HG02981 (cell line): ENCODE data around the gene ANKRD55.
A peak's percentile ranks its signal among the peaks of the same experiment; 100 is the strongest.
"Not testable (repeated sequence)": the region's sequence is repeated elsewhere in the genome, so short reads cannot be mapped to it uniquely, and the experiment has no call there.

Source experiments
- ATAC-seq: cut with Tn5 transposase; IDR thresholded peaks from one replicate; pipeline ENCODE4 v1.9.1; 2021; ENCODE audit warnings: mild to moderate bottlenecking, moderate library complexity; ENCODE audit not compliant: unreplicated experiment

The ANKRD55 gene

GRCh38 chr5:56110646-56111403 lies 122.3 kb downstream of the ANKRD55 start:
- ATAC-seq = no peak

DNA sequence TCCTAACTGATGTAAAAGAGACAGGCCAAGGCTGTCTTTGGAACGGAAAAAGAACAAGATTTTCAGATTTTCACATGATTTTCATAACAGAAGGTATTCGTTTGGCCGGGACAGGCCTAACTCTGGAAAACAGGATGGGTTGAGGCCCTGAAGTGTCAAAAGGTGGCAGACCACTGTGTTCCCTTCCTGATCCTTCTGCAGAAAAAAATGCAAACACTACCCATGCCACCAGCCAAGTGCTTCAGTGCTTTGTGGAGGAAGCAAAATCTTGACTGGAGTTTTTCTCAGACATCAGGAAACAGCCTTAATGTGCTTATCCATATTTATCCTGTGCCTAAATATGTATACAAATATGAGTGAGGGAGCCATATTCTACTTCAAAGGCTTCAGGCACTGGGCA lies 124.9 kb downstream of the ANKRD55 start:
- ATAC-seq = no peak

DNA sequence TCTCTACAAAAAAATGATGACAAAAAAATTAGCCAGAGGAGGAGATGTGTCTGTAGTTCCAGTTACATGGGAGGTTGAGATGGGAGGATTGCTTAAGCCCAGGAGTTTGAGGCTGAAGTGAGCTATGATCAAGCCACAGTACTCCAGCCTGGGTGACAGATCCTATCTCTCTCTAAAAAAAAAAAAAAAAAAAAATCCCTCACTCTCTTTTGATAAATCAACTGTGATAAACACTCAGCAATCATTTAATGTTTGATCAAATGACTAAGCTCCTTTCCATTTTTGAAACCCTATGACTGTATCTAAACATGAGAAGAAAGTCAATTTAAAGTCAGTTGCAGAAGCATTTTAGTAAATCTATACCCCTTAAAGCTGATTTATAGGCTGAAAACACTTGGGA lies 126.3 kb downstream of the ANKRD55 start:
- no peak for ATAC-seq

DNA sequence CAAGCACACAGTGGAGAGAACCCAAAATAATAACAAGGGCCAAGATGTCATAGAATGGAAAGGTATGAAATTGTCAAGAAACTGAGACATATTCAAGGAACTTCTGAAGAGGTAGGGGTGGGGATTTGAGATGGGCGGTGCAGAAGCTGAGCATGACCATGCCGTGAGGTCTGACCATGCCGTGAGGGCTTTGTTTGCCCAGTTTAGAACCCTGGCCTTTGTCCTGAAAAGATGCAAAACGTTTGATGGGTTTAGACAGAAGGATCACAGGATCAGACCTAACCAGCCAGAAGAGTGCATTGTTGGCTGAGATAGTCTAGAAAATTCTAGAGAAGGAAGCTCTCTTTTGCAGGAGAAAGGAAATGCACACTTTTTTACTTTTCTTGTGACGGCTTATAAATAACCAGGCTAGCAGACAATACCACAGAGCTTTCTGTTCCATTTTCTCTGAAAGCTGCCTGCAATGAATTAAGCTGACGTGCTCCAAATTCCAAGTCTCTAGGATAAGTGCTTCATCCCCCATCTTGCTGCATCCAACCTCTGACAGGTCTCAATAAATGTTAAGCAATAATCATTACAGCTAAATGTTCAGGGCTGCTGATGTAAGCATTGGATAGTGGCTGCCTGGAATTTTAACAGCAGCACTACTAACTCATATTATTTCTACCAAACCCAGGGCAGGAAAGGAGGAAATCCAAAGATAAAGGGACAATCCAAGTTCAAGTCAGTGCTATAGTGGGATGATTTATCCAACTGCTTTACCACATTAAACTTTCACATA lies 127.4 kb downstream of the ANKRD55 start:
- no peak for ATAC-seq

- ATAC-seq = no peak
Observed at GRCh38 chr5:56102889-56103288, 130.2 kb downstream of the ANKRD55 start.

- ATAC-seq = not testable (repeated sequence)
Observed at GRCh38 chr5:56102207-56102606, 130.9 kb downstream of the ANKRD55 start.

- no peak for ATAC-seq
Observed at GRCh38 chr5:56101180-56101579, 131.9 kb downstream of the ANKRD55 start.

- no peak for ATAC-seq
Observed at GRCh38 chr5:56100439-56101176, 132.5 kb downstream of the ANKRD55 start.

GRCh38 chr5:56099346-56099745 lies 133.8 kb downstream of the ANKRD55 start:
- ATAC-seq = no peak

DNA sequence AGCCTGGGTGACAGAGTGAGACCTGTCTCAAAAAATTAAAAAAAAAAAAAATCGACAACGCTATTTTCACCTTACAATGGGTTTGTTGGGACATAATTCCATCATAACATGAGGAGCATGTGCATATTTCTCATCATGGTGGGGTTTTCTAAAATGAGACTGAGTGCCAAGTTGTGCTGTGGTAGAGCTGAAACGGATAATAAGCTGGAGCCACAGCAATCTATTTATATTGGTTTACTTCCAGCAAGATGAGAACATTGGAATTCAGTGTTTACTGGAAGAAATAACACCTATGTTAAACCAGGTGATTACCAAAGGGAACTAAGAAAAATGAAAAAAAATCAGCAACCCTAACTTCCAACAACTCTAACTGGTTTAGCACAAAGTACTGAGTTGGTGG lies 136.1 kb downstream of the ANKRD55 start:
- no peak for ATAC-seq

GRCh38 chr5:56095579-56096102 lies 137.5 kb downstream of the ANKRD55 start:
- peak; percentile 78 for ATAC-seq

- peak; percentile 18 for ATAC-seq
Observed at GRCh38 chr5:56094579-56095361, 138.4 kb downstream of the ANKRD55 start.

DNA sequence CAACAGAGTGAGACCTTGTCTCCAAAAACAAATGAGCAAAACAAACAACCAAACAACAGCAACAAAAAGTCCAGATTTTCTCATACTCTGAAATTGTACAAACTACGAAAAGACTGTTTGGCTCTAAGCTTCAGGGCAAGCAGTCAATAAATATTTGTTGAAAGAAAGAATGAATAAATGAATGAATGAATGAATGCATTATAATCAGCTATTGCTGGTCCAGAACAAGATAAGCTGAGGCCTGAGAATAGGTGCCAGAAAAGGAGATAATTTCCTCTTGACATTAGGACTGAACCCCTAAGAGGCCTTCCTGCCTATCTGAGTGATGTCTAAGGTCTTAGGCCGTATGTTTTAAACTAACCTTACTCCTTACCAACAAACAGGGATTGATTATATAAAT lies 139.2 kb downstream of the ANKRD55 start:
- no peak for ATAC-seq

GRCh38 chr5:56092115-56092514 lies 141.0 kb downstream of the ANKRD55 start:
- ATAC-seq = no peak

DNA sequence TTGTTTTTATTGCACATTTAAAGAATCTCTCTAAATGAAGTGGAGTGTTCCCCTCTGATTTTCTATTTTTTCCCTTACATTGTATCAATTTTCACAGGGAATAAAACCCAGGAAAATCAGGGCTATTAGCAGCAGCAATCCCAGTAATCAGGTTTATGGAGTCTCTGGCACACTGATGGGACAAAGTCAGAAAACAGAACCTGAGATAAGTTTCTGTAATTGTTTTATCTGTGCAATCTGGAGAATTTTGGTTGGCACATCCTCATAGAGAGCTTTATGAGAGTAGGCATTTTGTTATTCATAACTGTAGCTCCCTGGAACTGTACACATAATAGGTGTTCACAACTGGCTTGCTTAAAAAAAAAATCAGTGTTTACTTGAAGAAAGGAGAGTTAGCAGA lies 141.5 kb downstream of the ANKRD55 start:
- no peak for ATAC-seq

DNA sequence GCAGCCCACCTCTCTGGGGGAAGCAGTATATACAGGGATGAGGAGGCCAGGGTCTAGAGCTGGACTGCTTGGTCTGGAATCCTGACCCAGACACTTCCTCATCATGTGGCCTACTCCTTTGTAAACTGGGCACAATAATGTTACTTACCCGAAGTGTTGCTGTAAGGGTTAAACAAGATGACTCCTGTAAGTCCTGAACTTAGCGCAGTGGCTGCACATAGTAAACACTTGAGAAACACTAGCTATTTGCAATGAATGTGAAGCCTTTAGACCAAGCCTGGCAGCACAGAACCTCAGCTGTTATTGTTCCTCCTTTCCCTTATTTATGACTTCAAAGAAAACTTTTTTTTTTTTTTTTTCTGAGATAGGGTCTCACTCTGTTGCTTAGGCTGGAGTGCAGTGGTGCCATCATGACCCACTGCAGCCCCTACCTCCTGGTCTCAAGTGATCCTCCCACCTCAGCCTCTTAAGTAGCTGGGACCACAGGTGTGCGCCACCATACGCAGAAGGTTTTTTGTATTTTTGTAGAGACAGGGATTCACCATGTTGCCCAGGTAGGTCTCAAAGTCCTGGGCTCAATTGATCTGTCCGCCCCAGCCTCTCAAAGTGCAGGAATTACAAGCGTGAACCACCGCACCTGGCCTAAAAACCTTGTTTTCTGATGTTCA lies 142.2 kb downstream of the ANKRD55 start:
- ATAC-seq = no peak

DNA sequence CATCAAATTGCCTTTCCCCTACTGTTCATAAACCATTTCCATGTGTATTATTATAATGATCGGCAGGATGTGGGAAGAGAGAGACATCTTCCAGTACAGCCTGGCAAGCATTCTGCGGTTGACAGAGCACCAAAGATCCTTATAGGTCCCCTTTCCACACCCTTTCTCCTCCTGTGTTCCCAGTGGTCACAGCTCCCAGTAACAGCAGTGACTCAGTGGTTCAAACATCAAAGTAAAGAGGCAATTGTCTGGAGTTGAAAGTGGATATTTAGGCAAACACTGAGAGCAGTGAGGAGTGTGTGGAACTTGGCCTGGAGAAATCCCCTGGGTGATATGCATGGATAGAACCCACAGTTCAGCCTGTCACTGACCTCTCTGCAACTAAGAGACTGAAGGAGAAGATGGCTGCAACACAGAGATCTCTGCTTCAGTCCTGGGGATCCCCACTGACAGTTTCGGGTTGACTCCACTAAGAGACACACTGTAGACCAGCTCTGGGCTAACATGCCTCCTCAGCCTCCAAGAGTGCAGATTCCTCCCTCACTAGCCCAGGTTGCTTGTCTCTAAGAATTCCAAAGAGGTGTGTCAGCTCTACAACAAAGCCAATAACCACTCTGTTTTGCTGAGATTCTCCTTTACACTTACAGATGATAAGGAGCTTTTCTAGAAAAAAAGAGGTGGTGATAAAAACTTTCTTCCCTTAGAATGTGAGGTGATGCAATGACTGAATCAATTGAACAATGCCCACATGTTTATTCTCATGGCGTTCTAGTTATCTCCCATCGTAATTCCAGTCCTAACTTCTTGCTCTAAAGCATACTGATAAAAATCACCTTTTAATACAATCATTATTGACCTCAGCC lies 143.9 kb downstream of the ANKRD55 start:
- ATAC-seq = peak; percentile 87

GRCh38 chr5:56088431-56088949 lies 144.6 kb downstream of the ANKRD55 start:
- no peak for ATAC-seq

- ATAC-seq = no peak
Observed at GRCh38 chr5:56085193-56085592, 147.9 kb downstream of the ANKRD55 start.
